ENCODE data around the gene PEX14.

- TF ChIP-seq, protein P1, sequence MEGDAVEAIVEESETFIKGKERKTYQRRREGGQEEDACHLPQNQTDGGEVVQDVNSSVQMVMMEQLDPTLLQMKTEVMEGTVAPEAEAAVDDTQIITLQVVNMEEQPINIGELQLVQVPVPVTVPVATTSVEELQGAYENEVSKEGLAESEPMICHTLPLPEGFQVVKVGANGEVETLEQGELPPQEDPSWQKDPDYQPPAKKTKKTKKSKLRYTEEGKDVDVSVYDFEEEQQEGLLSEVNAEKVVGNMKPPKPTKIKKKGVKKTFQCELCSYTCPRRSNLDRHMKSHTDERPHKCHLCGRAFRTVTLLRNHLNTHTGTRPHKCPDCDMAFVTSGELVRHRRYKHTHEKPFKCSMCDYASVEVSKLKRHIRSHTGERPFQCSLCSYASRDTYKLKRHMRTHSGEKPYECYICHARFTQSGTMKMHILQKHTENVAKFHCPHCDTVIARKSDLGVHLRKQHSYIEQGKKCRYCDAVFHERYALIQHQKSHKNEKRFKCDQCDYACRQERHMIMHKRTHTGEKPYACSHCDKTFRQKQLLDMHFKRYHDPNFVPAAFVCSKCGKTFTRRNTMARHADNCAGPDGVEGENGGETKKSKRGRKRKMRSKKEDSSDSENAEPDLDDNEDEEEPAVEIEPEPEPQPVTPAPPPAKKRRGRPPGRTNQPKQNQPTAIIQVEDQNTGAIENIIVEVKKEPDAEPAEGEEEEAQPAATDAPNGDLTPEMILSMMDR (IDR thresholded peaks at IDR 0.05): no peak
- no peak for TF ChIP-seq POLR2A (IDR thresholded peaks at IDR 0.05)
Observed at GRCh38 chr1:10591010-10591409, 116.3 kb downstream of the PEX14 start.
